ENCODE results near the gene WT1.

- TF ChIP-seq POLR2A (IDR thresholded peaks at IDR 0.05; ENCODE audit: extremely low read depth, insufficient read length) = no peak
- TF ChIP-seq, protein P1, sequence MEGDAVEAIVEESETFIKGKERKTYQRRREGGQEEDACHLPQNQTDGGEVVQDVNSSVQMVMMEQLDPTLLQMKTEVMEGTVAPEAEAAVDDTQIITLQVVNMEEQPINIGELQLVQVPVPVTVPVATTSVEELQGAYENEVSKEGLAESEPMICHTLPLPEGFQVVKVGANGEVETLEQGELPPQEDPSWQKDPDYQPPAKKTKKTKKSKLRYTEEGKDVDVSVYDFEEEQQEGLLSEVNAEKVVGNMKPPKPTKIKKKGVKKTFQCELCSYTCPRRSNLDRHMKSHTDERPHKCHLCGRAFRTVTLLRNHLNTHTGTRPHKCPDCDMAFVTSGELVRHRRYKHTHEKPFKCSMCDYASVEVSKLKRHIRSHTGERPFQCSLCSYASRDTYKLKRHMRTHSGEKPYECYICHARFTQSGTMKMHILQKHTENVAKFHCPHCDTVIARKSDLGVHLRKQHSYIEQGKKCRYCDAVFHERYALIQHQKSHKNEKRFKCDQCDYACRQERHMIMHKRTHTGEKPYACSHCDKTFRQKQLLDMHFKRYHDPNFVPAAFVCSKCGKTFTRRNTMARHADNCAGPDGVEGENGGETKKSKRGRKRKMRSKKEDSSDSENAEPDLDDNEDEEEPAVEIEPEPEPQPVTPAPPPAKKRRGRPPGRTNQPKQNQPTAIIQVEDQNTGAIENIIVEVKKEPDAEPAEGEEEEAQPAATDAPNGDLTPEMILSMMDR (IDR thresholded peaks at IDR 0.05; ENCODE audit: low read depth, low read length) = no peak
These were observed 1.4 kb downstream of the WT1 start for GRCh38 chr11:32433914-32434355.

All from NB4 (cell line).